Measurements from ENCODE around the gene CNTNAP2. TPM values are rescaled to one million over a fixed set of nuclear protein-coding genes. Genes with fewer than 3 reads are reported as not detected.
"Not testable (repeated sequence)": the region's sequence is repeated elsewhere in the genome, so short reads cannot be mapped to it uniquely, and the experiment has no call there.

Gene CNTNAP2
- total RNA-seq, 1 donor from 2014 or later: 4.2 TPM

DNA sequence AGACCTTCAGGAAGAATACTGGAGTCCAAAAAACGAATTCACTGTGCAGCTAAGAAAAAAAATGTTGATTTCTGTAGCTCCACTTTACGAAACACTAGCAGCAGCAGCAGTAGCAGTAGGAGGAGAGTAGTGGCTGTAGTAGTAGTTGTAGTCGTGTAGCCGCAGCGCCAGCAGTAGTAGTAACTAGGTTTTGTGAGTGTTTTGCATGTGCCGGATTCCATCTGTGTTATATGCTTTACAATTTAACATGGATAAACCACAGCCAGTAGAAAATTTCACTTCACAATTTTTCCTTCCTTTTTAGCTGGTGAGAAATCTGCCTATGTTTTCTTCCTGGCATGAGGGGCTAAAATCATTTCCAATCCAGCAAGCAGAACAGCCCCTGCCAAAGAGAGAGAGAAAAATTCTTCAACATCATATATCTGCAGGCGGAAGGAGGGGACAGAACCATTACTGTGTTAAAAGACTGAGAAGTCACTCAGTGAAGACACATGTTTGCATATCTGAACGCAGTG lies 2325.6 kb downstream of the CNTNAP2 start:
- H3K9me3 Mint-ChIP-seq: peaks cover 9% of the 10 kb centered on the region
- H3K36me3 Mint-ChIP-seq: no peaks in the 10 kb centered on the region
- H3K4me3 Mint-ChIP-seq: no peak overlapping the region
- DNase-seq (ENCODE audit: low spot score in 2 of 2, unreplicated experiment in 2 of 2): no peak
- TF ChIP-seq CTCF (IDR thresholded peaks at IDR 0.05; ENCODE audit: unreplicated experiment): no peak
- H3K27ac Mint-ChIP-seq: no peak overlapping the region
- H3K4me1 Mint-ChIP-seq: no peaks in the 10 kb centered on the region
- H3K27me3 Mint-ChIP-seq (ENCODE audit: low read depth): no peaks in the 10 kb centered on the region

DNA sequence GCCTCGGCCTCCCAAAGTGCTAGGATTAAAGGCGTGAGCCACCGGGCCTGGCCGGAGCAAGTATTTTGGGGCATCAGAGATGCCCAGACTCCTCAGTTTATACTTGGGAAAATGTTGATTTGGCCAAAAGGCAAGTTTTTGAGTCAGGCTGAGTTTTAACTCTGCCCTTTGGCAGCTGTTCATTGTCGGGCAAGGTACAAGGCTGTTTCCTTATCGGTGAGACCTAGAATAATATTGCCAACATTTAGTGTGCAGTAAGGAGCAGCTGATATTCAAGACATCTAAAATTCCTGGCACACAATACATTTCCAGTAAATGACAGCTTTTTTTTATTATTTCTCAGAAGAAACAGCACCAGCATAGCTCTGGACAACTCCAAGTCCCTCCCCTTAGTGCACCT lies 2326.3 kb downstream of the CNTNAP2 start:
- DNase-seq (ENCODE audit: low spot score in 2 of 2, unreplicated experiment in 2 of 2): no peak
- no peak overlapping the region for H3K4me3 Mint-ChIP-seq
- H3K4me1 Mint-ChIP-seq: no peaks in the 10 kb centered on the region
- H3K27me3 Mint-ChIP-seq (ENCODE audit: low read depth): no peaks in the 10 kb centered on the region
- H3K27ac Mint-ChIP-seq: no peak overlapping the region
- no peak for TF ChIP-seq CTCF (IDR thresholded peaks at IDR 0.05; ENCODE audit: unreplicated experiment)
- H3K36me3 Mint-ChIP-seq: no peaks in the 10 kb centered on the region
- H3K9me3 Mint-ChIP-seq: peaks cover 9% of the 10 kb centered on the region

GRCh38 chr7:148445260-148446044 lies 2328.9 kb downstream of the CNTNAP2 start:
- Mint-ChIP-seq H3K4me1 (no peaks in the 10 kb centered on the region), H3K27me3 (ENCODE audit: low read depth) (no peaks in the 10 kb centered on the region), H3K9me3 (peaks cover 9% of the 10 kb centered on the region), H3K27ac (no peak overlapping the region), H3K4me3 (no peak overlapping the region), H3K36me3 (no peaks in the 10 kb centered on the region)
- no peak for DNase-seq (ENCODE audit: low spot score in 2 of 2, unreplicated experiment in 2 of 2)
- TF ChIP-seq CTCF (IDR thresholded peaks at IDR 0.05; ENCODE audit: unreplicated experiment): no peak

DNA sequence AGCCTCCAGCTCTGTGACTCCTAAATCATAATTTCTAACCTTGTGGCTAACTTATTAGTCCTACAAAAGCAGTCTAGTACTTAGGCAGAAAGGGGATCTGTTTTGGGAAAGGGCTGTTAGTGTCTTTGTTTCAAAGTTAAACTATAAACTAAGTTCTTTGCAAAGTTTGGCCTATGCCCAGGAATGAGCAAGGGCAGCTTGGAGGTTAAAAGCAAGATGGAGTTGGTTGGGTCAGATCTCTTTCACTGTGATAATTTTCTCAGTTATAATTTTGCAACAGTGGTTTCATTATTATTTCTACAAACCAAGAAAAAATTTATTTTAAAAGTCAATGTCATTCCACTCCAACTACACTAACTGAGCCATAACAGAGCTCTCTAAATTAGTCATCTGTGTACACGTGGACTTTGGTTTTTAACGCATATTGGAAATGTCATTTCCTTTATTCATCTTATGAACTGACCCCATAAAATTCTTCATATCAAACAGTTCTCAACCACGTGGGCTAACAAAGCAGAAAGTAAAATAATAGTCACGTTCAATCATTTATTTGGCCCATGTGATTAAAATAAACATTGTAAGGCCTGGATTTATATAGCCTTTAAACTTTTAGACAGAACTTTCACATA lies 2330.7 kb downstream of the CNTNAP2 start:
- Mint-ChIP-seq H3K36me3 (no peaks in the 10 kb centered on the region), H3K9me3 (peaks cover 9% of the 10 kb centered on the region), H3K4me1 (no peaks in the 10 kb centered on the region), H3K4me3 (no peak overlapping the region), H3K27me3 (ENCODE audit: low read depth) (no peaks in the 10 kb centered on the region), H3K27ac (no peak overlapping the region)
- no peak for DNase-seq (ENCODE audit: low spot score in 2 of 2, unreplicated experiment in 2 of 2)
- TF ChIP-seq CTCF (IDR thresholded peaks at IDR 0.05; ENCODE audit: unreplicated experiment): no peak

GRCh38 chr7:148451526-148451925 lies 2334.9 kb downstream of the CNTNAP2 start:
- H3K27me3 Mint-ChIP-seq (ENCODE audit: low read depth); DNase-seq (ENCODE audit: low spot score in 2 of 2, unreplicated experiment in 2 of 2); H3K36me3 Mint-ChIP-seq; H3K4me3 Mint-ChIP-seq; H3K4me1 Mint-ChIP-seq; H3K27ac Mint-ChIP-seq; H3K9me3 Mint-ChIP-seq: not testable (repeated sequence)

- TF ChIP-seq CTCF (IDR thresholded peaks at IDR 0.05; ENCODE audit: unreplicated experiment): no peak
- DNase-seq (ENCODE audit: low spot score in 2 of 2, unreplicated experiment in 2 of 2): no peak
- Mint-ChIP-seq H3K27ac (no peak overlapping the region), H3K36me3 (no peaks in the 10 kb centered on the region), H3K27me3 (ENCODE audit: low read depth) (no peaks in the 10 kb centered on the region), H3K4me3 (no peak overlapping the region), H3K9me3 (no peaks in the 10 kb centered on the region), H3K4me1 (no peaks in the 10 kb centered on the region)
Observed at GRCh38 chr7:148456351-148456750, 2339.8 kb downstream of the CNTNAP2 start.
